Erythroblast (primary cell): ENCODE results near the gene ZNF582.

ENCODE experiments used
- DNase-seq, 2 experiments: peaks; one replicate each; lab custom pipeline; 2025; lab: John Stamatoyannopoulos, UW
- GATA1 ChIP-seq: IDR thresholded peaks from 2 replicates; pipeline ENCODE4 v1.6.1; 2011; ENCODE audit warnings: low read depth, mild to moderate bottlenecking, control low read depth, low read length, moderate library complexity
- POLR2A ChIP-seq: IDR thresholded peaks from 2 replicates; pipeline ENCODE4 v1.6.1; 2011; ENCODE audit warnings: mild to moderate bottlenecking, low read length

ZNF582 gene

DNA sequence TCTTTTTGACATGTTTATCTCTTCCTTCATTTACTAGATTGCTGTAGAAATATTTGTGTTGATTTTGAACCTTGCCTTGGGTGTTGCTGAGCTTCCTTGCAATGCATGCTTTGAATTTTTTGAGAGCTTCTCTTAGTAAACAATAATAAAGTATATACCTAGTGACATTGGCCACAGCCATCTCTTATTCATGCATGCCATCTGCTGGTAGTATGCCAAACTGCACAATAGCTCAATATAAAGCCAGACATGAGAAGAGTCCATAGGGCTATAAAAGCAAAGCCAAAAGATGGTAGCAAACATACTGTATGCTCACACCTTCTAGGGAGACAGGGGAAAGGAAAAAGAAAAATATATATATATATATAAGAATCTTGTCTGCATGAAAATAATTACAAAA, 59.8 kb downstream of the ZNF582 start:
- DNase-seq, result peak; percentile 75 to 86
- TF ChIP-seq POLR2A (no peak), GATA1 (no peak)
